Smooth muscle cell (in vitro differentiated cells): ENCODE measurements around the gene IL20RB. TPM values are rescaled to one million over a fixed set of nuclear protein-coding genes. Genes with fewer than 3 reads are reported as not detected.
"Not testable (repeated sequence)": the region's sequence is repeated elsewhere in the genome, so short reads cannot be mapped to it uniquely, and the experiment has no call there.

Experiments
- DNase-seq: peaks from one replicate; lab custom pipeline; 2025; ENCODE audit not compliant: unreplicated experiment; lab: John Stamatoyannopoulos, UW
- H2AFZ ChIP-seq: fragments of 200-600 bp; sonication (generic); 2 replicates; pipeline ENCODE4 v1.6.0; 2016; ENCODE audit warnings: antibody characterized with exemption, low read depth, mild to moderate bottlenecking
- H3F3A ChIP-seq: fragments of 200-600 bp; sonication (generic); 2 replicates; pipeline ENCODE4 v1.6.0; 2017; ENCODE audit warnings: antibody characterized with exemption, low read depth
- H3K27ac ChIP-seq: fragments of 200-600 bp; sonication (generic); 2 replicates; pipeline ENCODE4 v1.5.1; 2016; ENCODE audit warnings: low read depth, mild to moderate bottlenecking
- H3K27me3 ChIP-seq: fragments of 200-600 bp; sonication (generic); 2 replicates; pipeline ENCODE4 v1.6.1; 2016; ENCODE audit warnings: low read depth, mild to moderate bottlenecking
- H3K36me3 ChIP-seq: fragments of 200-600 bp; sonication (generic); 2 replicates; pipeline ENCODE4 v1.5.1; 2016; ENCODE audit warnings: low read depth
- H3K4me1 ChIP-seq: fragments of 200-600 bp; sonication (generic); 2 replicates; pipeline ENCODE4 v1.5.1; 2016; ENCODE audit warnings: low read depth
- H3K4me2 ChIP-seq: fragments of 200-600 bp; sonication (generic); 2 replicates; pipeline ENCODE4 v1.6.0; 2016; ENCODE audit warnings: mild to moderate bottlenecking
- H3K4me3 ChIP-seq: fragments of 200-600 bp; sonication (generic); 2 replicates; pipeline ENCODE4 v1.5.1; 2016; ENCODE audit warnings: mild to moderate bottlenecking
- H3K79me2 ChIP-seq: fragments of 200-600 bp; sonication (generic); 2 replicates; pipeline ENCODE4 v1.6.0; 2016; ENCODE audit warnings: low read depth, mild to moderate bottlenecking
- H3K9ac ChIP-seq: fragments of 200-600 bp; sonication (generic); 2 replicates; pipeline ENCODE4 v1.6.0; 2016; ENCODE audit warnings: low read depth
- H3K9me3 ChIP-seq: fragments of 200-600 bp; sonication (generic); replicated peaks from 2 replicates; pipeline ENCODE4 v1.5.1; 2016; ENCODE audit warnings: low read depth
- H4K20me1 ChIP-seq: fragments of 200-600 bp; sonication (generic); 2 replicates; pipeline ENCODE4 v1.6.0; 2016; ENCODE audit warnings: low read depth
- WGBS: methylation state at CpG from one replicate; pipeline ENCODE4 v1.1.7; 2016; ENCODE audit warnings: low lambda C conversion rate; 5-methylcytosine and 5-hydroxymethylcytosine counted together
- polyA plus RNA-seq: library from polyadenylated mRNA; unstranded; fragments of >200 nt; fragmentation: Nextera tagmentation; extraction: Ambion mirVana; gene quantifications from 2 replicates; pipeline ENCODE4 v1.2.1, GENCODE V29; 2016
- total RNA-seq: library from RNA; depleted of rRNA; stranded (reverse); fragments of >200 nt; gene quantifications from 2 replicates; pipeline ENCODE4 v1.2.3, GENCODE V29; 2014
- TF ChIP-seq, protein P1 (sequence below): fragments of 200-600 bp; sonication (generic); IDR thresholded peaks from 2 replicates; pipeline ENCODE4 v1.5.1; 2017; ENCODE audit warnings: borderline replicate concordance, mild to moderate bottlenecking, antibody characterized with exemption; ENCODE audit not compliant: insufficient read depth, poor library complexity, severe bottlenecking

Gene IL20RB
- total and polyA plus RNA-seq, 2 experiments from 2014 or later = 1.7 TPM

DNA sequence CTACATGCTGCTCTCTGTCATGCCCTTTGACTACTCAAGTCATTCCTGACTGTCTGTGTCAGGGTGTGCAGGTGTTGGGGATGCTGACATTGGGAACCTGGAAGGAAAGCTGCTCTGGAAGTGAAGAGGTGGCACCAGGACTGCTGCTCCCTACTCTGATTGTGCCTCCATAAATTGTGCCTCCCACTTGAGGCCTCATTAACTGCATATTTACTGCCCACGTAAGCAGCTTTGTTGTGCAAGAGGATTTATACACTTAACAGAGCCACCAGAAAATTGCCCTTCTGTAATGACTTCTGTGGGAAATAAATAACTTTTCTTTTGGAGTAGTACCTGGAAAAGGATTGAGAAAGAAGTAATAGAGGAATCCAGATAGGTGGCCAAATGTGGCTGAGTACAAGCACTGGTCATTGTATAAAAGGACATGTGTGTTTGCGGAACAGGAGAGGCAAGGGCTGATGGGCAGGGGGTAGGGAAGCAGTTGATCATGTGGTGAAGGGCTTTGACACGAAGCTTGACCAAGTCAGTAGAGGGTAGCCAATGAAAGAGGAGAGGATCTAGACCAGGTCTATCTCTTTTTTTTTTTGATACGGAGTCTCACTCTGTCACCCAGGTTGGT lies 24.8 kb downstream of the IL20RB start:
- DNase-seq = no peak
- TF ChIP-seq, protein P1, sequence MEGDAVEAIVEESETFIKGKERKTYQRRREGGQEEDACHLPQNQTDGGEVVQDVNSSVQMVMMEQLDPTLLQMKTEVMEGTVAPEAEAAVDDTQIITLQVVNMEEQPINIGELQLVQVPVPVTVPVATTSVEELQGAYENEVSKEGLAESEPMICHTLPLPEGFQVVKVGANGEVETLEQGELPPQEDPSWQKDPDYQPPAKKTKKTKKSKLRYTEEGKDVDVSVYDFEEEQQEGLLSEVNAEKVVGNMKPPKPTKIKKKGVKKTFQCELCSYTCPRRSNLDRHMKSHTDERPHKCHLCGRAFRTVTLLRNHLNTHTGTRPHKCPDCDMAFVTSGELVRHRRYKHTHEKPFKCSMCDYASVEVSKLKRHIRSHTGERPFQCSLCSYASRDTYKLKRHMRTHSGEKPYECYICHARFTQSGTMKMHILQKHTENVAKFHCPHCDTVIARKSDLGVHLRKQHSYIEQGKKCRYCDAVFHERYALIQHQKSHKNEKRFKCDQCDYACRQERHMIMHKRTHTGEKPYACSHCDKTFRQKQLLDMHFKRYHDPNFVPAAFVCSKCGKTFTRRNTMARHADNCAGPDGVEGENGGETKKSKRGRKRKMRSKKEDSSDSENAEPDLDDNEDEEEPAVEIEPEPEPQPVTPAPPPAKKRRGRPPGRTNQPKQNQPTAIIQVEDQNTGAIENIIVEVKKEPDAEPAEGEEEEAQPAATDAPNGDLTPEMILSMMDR = no peak
- WGBS = 76% methylated on average over 4 of the region's 4 CpGs

GRCh38 chr3:136984837-136985236 lies 27.1 kb downstream of the IL20RB start:
- Histone ChIP-seq H3K27me3 (no peaks in the 10 kb centered on the region), H3K4me2 (peak overlapping the region; percentile 5), H3K4me1 (no peaks in the 10 kb centered on the region), H3K36me3 (no peaks in the 10 kb centered on the region), H3K79me2 (no peaks in the 10 kb centered on the region), H3K9me3 (no peaks in the 10 kb centered on the region), H3K9ac (no peak overlapping the region), H2AFZ (no peak overlapping the region), H4K20me1 (no peaks in the 10 kb centered on the region), H3K27ac (no peak overlapping the region), H3K4me3 (no peak overlapping the region), H3F3A (no peaks in the 10 kb centered on the region)
- 18% methylated on average over 3 of the region's 3 CpGs for WGBS
- DNase-seq = no peak
- TF ChIP-seq, protein P1 = no peak

More for the DNA sequence above, 24.8 kb downstream of the IL20RB start:
- H3F3A ChIP-seq = no peaks in the 10 kb centered on the region
- H3K4me3 ChIP-seq = no peak overlapping the region
- no peak overlapping the region for H3K9ac ChIP-seq
- H3K4me1 ChIP-seq = no peaks in the 10 kb centered on the region
- no peaks in the 10 kb centered on the region for H3K9me3 ChIP-seq
- H3K79me2 ChIP-seq = no peaks in the 10 kb centered on the region
- H2AFZ ChIP-seq = no peak overlapping the region
- no peaks in the 10 kb centered on the region for H3K36me3 ChIP-seq
- H3K4me2 ChIP-seq = no peak overlapping the region
- no peaks in the 10 kb centered on the region for H4K20me1 ChIP-seq
- no peaks in the 10 kb centered on the region for H3K27me3 ChIP-seq
- no peak overlapping the region for H3K27ac ChIP-seq

DNA sequence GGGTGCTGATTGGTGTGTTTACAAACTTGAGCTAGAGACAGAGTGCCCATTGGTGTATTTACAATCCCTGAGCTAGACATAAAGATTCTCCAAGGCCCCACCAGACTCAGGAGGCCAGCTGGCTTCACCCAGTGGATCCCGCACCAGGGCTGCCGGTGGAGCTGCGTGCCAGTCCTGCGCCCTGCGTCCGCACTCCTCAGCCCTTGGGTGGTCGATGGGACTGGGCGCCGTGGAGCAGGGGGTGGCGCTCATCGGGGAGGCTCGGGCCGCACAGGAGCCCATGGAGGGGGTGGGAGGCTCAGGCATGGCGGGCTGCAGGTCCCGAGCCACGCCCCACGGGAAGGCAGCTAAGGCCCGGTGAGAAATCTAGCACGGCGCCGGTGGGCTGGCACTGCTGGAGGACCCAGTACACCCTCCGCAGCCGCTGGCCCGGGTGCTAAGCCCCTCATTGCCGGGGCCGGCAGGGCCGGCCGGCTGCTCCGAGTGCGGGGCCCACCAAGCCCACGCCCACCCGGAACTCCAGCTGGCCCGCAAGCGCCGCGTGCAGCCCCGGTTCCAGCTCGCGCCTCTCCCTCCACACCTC lies 29.7 kb downstream of the IL20RB start:
- WGBS = 96% methylated on average over 27 of the region's 39 CpGs
- H3K4me1 ChIP-seq = not testable (repeated sequence)

DNA sequence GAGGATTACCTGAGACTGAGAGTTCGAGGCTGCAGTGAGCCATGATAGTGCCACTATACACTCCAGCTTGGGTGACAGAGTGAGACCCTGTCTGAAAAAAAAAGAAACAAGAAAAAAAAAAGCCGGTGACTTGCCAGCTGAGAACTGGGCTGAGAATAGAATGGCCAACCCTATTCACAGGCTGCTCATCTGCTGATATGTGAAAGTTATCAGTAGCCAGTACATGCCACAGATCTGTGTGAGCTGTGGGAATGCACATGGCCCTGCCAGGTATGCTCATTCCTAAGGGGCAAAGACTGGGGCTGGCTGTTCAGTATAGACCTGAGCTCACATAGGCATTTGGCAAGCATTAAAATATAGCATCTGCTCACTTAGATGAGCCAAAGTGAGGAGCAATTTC lies 30.9 kb downstream of the IL20RB start:
- Histone ChIP-seq H3K9me3 (no peaks in the 10 kb centered on the region), H3K79me2 (no peaks in the 10 kb centered on the region), H3K4me2 (no peak overlapping the region), H3K9ac (no peak overlapping the region), H4K20me1 (no peaks in the 10 kb centered on the region), H3K36me3 (no peaks in the 10 kb centered on the region), H3K27me3 (no peaks in the 10 kb centered on the region), H2AFZ (no peak overlapping the region), H3K4me1 (no peaks in the 10 kb centered on the region), H3K27ac (no peak overlapping the region), H3K4me3 (no peak overlapping the region), H3F3A (no peaks in the 10 kb centered on the region)
- TF ChIP-seq, protein P1 = no peak
- no peak for DNase-seq
- WGBS = 87% methylated on average over 2 of the region's 2 CpGs

More for the DNA sequence above, 29.7 kb downstream of the IL20RB start:
- not testable (repeated sequence) for H3K4me2 ChIP-seq, H3K36me3 ChIP-seq, H4K20me1 ChIP-seq, H3K9me3 ChIP-seq, H3K4me3 ChIP-seq, H3F3A ChIP-seq, DNase-seq, H2AFZ ChIP-seq, H3K27me3 ChIP-seq, H3K79me2 ChIP-seq, H3K27ac ChIP-seq, H3K9ac ChIP-seq
